ENCODE measurements around the gene IRF3. TPM values are rescaled to one million over a fixed set of nuclear protein-coding genes. Genes with fewer than 3 reads are reported as not detected.

Gene IRF3
- total RNA-seq, 4 donors from 2014 or later: 41.5 to 62.5 (median 52.3) TPM

GRCh38 chr19:49687150-49687549 is 21.5 kb upstream of the IRF3 start:
- H3K4me1 ChIP-seq: peaks cover 4 to 17% of the 10 kb centered on the region in 2 donors
- H3K27me3 ChIP-seq: no peaks in the 10 kb centered on the region
- no peak overlapping the region for H3K27ac ChIP-seq
- DNase-seq: no peak
- no peak for TF ChIP-seq CTCF (IDR thresholded peaks at IDR 0.05)
- TF ChIP-seq POLR2A (IDR thresholded peaks at IDR 0.05): no peak
- H3K9me3 ChIP-seq: no peaks in the 10 kb centered on the region
- peaks cover 34 to 50% of the 10 kb centered on the region in 2 donors for H3K36me3 ChIP-seq
- intact Hi-C loops (cut with DNase I): no loop called here
- 73 to 82% methylated on average over 7 to 11 of the region's 12 CpGs for WGBS, 2 donors
- no peak overlapping the region for H3K4me3 ChIP-seq (replicated peaks in 1 of 3)

GRCh38 chr19:49686503-49687088 is 20.9 kb upstream of the IRF3 start:
- intact Hi-C loops (cut with DNase I): no loop called here
- TF ChIP-seq CTCF (IDR thresholded peaks at IDR 0.05) (no peak), POLR2A (IDR thresholded peaks at IDR 0.05) (no peak)
- 80 to 95% methylated on average over 1 to 16 of the region's 27 CpGs for WGBS, 2 donors
- peaks cover 39 to 56% of the 10 kb centered on the region in 2 donors for H3K36me3 ChIP-seq
- peaks cover 4 to 17% of the 10 kb centered on the region in 2 donors for H3K4me1 ChIP-seq
- no peak overlapping the region for H3K4me3 ChIP-seq (replicated peaks in 1 of 3)
- no peaks in the 10 kb centered on the region for H3K27me3 ChIP-seq
- no peak overlapping the region for H3K27ac ChIP-seq
- H3K9me3 ChIP-seq: no peaks in the 10 kb centered on the region
- no peak for DNase-seq

GRCh38 chr19:49685845-49686332 is 20.2 kb upstream of the IRF3 start:
- DNase-seq: no peak
- Histone ChIP-seq H3K4me3 (replicated peaks in 1 of 3) (no peak overlapping the region), H3K36me3 (peaks cover 42 to 60% of the 10 kb centered on the region in 2 donors), H3K27me3 (no peaks in the 10 kb centered on the region), H3K9me3 (no peaks in the 10 kb centered on the region), H3K4me1 (peaks cover under 1 to 17% of the 10 kb centered on the region in 2 donors), H3K27ac (no peak overlapping the region)
- 81 to 87% methylated on average over 15 to 23 of the region's 23 CpGs for WGBS, 2 donors
- TF ChIP-seq CTCF (IDR thresholded peaks at IDR 0.05) (no peak), POLR2A (IDR thresholded peaks at IDR 0.05) (no peak)
- intact Hi-C loops (cut with DNase I): no loop called here

- no peak overlapping the region for H3K27ac ChIP-seq
- DNase-seq: no peak
- TF ChIP-seq CTCF (IDR thresholded peaks at IDR 0.05): no peak
- TF ChIP-seq POLR2A (IDR thresholded peaks at IDR 0.05): no peak
- peaks cover 0 to 18% of the 10 kb centered on the region in 2 donors for H3K4me1 ChIP-seq
- H3K4me3 ChIP-seq (replicated peaks in 1 of 3): no peak overlapping the region
- WGBS, 2 donors: 88 to 90% methylated on average over 12 to 13 of the region's 13 CpGs
- peaks cover 42 to 60% of the 10 kb centered on the region in 2 donors for H3K36me3 ChIP-seq
- H3K27me3 ChIP-seq: no peaks in the 10 kb centered on the region
- intact Hi-C loops (cut with DNase I): no loop called here
- no peaks in the 10 kb centered on the region for H3K9me3 ChIP-seq
Observed at GRCh38 chr19:49684983-49685553, 19.4 kb upstream of the IRF3 start.

- Histone ChIP-seq H3K27ac (no peak overlapping the region), H3K9me3 (no peaks in the 10 kb centered on the region), H3K36me3 (peaks cover 42 to 60% of the 10 kb centered on the region in 2 donors), H3K27me3 (no peaks in the 10 kb centered on the region), H3K4me1 (peaks cover 0 to 14% of the 10 kb centered on the region in 2 donors), H3K4me3 (replicated peaks in 1 of 3) (no peak overlapping the region)
- intact Hi-C loops (cut with DNase I): no loop called here
- TF ChIP-seq POLR2A (IDR thresholded peaks at IDR 0.05) (no peak), CTCF (IDR thresholded peaks at IDR 0.05) (no peak)
- no peak for DNase-seq
- WGBS, 2 donors: 85% methylated on average over 29 to 34 of the region's 35 CpGs
Observed at GRCh38 chr19:49684251-49684982, 18.8 kb upstream of the IRF3 start.
